GM23338 (cell line): ENCODE measurements around the gene FGF8. TPM values are rescaled to one million over a fixed set of nuclear protein-coding genes. Genes with fewer than 3 reads are reported as not detected.

Experiments used
- CREB1 ChIP-seq: fragments of 250-450 bp; sonication (Bioruptor Pico); IDR thresholded peaks from 2 replicates; pipeline ENCODE4 v1.5.0; 2020; ENCODE audit warnings: low read depth, mild to moderate bottlenecking, moderate library complexity
- CTCF ChIP-seq, 2 experiments: fragments of 200-600 bp in 1 of 2; sonication (generic) in 1 of 2; conservative IDR thresholded peaks; 2 replicates each; pipeline versions ENCODE4 v1.5.1 to v1.6.1; 2016 to 2017; ENCODE audit warnings: antibody characterized with exemption in 2 of 2, low read depth in 2 of 2, mild to moderate bottlenecking in 2 of 2, moderate library complexity in 1 of 2
- EZH2phosphoT487 ChIP-seq: fragments of 200-600 bp; sonication (generic); IDR thresholded peaks from one replicate; pipeline ENCODE4 v1.8.1; 2018; ENCODE audit warnings: antibody characterized with exemption; ENCODE audit not compliant: unreplicated experiment
- JUNB ChIP-seq: IDR thresholded peaks from one replicate; pipeline ENCODE4 v1.6.1; 2016; ENCODE audit warnings: antibody characterized with exemption; ENCODE audit not compliant: unreplicated experiment
- NANOG ChIP-seq: IDR thresholded peaks from 2 replicates; pipeline ENCODE4 v1.6.1; 2016; ENCODE audit warnings: antibody characterized with exemption, borderline replicate concordance
- POLR2AphosphoS5 ChIP-seq: IDR thresholded peaks from 2 replicates; pipeline ENCODE4 v1.6.1; 2016; ENCODE audit warnings: antibody characterized with exemption, low read depth
- REST ChIP-seq: IDR thresholded peaks from one replicate; pipeline ENCODE4 v1.6.1; 2018; ENCODE audit warnings: antibody characterized with exemption; ENCODE audit not compliant: unreplicated experiment
- STAT1 ChIP-seq: IDR thresholded peaks from one replicate; pipeline ENCODE4 v1.6.1; 2016; ENCODE audit warnings: antibody characterized with exemption; ENCODE audit not compliant: unreplicated experiment
- ZNF331 ChIP-seq: fragments of 250-450 bp; sonication (Bioruptor Pico); IDR thresholded peaks from 2 replicates; pipeline ENCODE4 v1.5.0; 2020; ENCODE audit warnings: low read depth, mild to moderate bottlenecking, moderate library complexity
- polyA plus RNA-seq: library from polyadenylated mRNA; unstranded; fragments of >200 nt; fragmentation: Nextera tagmentation; extraction: Ambion mirVana; gene quantifications from 2 replicates; pipeline ENCODE4 v1.2.1, GENCODE V29; 2016
- total RNA-seq: library from RNA; depleted of rRNA; stranded (reverse); fragments of >200 nt; shearing (Covaris generic); gene quantifications from 2 replicates; pipeline ENCODE4 v1.2.3, GENCODE V29; 2014
- TF ChIP-seq, protein P1 (sequence below): fragments of 250-450 bp; sonication (Bioruptor Pico); IDR thresholded peaks from 2 replicates; pipeline ENCODE4 v1.5.0; 2020; ENCODE audit warnings: mild to moderate bottlenecking, moderate library complexity

FGF8 gene
- total and polyA plus RNA-seq, 2 experiments from 2014 or later, result 1.6 to 6.2 TPM

GRCh38 chr10:101744267-101744666 lies 31.6 kb downstream of the FGF8 start (continued):
- TF ChIP-seq, protein P1, sequence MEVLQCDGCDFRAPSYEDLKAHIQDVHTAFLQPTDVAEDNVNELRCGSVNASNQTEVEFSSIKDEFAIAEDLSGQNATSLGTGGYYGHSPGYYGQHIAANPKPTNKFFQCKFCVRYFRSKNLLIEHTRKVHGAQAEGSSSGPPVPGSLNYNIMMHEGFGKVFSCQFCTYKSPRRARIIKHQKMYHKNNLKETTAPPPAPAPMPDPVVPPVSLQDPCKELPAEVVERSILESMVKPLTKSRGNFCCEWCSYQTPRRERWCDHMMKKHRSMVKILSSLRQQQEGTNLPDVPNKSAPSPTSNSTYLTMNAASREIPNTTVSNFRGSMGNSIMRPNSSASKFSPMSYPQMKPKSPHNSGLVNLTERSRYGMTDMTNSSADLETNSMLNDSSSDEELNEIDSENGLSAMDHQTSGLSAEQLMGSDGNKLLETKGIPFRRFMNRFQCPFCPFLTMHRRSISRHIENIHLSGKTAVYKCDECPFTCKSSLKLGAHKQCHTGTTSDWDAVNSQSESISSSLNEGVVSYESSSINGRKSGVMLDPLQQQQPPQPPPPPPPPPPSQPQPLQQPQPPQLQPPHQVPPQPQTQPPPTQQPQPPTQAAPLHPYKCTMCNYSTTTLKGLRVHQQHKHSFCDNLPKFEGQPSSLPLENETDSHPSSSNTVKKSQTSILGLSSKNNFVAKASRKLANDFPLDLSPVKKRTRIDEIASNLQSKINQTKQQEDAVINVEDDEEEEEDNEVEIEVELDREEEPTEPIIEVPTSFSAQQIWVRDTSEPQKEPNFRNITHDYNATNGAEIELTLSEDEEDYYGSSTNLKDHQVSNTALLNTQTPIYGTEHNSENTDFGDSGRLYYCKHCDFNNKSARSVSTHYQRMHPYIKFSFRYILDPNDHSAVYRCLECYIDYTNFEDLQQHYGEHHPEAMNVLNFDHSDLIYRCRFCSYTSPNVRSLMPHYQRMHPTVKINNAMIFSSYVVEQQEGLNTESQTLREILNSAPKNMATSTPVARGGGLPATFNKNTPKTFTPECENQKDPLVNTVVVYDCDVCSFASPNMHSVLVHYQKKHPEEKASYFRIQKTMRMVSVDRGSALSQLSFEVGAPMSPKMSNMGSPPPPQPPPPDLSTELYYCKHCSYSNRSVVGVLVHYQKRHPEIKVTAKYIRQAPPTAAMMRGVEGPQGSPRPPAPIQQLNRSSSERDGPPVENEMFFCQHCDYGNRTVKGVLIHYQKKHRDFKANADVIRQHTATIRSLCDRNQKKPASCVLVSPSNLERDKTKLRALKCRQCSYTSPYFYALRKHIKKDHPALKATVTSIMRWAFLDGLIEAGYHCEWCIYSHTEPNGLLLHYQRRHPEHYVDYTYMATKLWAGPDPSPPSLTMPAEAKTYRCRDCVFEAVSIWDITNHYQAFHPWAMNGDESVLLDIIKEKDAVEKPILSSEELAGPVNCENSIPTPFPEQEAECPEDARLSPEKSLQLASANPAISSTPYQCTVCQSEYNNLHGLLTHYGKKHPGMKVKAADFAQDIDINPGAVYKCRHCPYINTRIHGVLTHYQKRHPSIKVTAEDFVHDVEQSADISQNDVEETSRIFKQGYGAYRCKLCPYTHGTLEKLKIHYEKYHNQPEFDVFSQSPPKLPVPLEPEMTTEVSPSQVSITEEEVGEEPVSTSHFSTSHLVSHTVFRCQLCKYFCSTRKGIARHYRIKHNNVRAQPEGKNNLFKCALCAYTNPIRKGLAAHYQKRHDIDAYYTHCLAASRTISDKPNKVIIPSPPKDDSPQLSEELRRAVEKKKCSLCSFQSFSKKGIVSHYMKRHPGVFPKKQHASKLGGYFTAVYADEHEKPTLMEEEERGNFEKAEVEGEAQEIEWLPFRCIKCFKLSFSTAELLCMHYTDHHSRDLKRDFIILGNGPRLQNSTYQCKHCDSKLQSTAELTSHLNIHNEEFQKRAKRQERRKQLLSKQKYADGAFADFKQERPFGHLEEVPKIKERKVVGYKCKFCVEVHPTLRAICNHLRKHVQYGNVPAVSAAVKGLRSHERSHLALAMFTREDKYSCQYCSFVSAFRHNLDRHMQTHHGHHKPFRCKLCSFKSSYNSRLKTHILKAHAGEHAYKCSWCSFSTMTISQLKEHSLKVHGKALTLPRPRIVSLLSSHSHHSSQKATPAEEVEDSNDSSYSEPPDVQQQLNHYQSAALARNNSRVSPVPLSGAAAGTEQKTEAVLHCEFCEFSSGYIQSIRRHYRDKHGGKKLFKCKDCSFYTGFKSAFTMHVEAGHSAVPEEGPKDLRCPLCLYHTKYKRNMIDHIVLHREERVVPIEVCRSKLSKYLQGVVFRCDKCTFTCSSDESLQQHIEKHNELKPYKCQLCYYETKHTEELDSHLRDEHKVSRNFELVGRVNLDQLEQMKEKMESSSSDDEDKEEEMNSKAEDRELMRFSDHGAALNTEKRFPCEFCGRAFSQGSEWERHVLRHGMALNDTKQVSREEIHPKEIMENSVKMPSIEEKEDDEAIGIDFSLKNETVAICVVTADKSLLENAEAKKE (CRISPR knock-in tag), result no peak
- TF ChIP-seq STAT1, result no peak
- TF ChIP-seq NANOG, result no peak
- no peak for TF ChIP-seq EZH2phosphoT487
- TF ChIP-seq CTCF (conservative IDR thresholded peaks at IDR 0.05; ENCODE audit: low read depth in 2 of 2), result no peak
- no peak for TF ChIP-seq POLR2AphosphoS5
- TF ChIP-seq JUNB, result no peak
- TF ChIP-seq ZNF331 (CRISPR knock-in tag), result no peak
- TF ChIP-seq REST, result no peak
- TF ChIP-seq CREB1, result no peak
